Stimulated activated CD8-positive, alpha-beta memory T cell treated with anti-CD3 and anti-CD28 coated beads, Interleukin-12 subunit alpha, Interleukin-12 subunit beta, amount 100 ng/mL, for 4 hours (primary cell): ENCODE measurements around the gene IQCH.

Source experiments
- DNase-seq: peaks from one replicate; pipeline ENCODE4 v3.0.0-alpha.2; 2020; ENCODE audit warnings: low read depth

The IQCH gene

GRCh38 chr15:67504796-67505195, 250.2 kb downstream of the IQCH start:
- no peak for DNase-seq

DNA sequence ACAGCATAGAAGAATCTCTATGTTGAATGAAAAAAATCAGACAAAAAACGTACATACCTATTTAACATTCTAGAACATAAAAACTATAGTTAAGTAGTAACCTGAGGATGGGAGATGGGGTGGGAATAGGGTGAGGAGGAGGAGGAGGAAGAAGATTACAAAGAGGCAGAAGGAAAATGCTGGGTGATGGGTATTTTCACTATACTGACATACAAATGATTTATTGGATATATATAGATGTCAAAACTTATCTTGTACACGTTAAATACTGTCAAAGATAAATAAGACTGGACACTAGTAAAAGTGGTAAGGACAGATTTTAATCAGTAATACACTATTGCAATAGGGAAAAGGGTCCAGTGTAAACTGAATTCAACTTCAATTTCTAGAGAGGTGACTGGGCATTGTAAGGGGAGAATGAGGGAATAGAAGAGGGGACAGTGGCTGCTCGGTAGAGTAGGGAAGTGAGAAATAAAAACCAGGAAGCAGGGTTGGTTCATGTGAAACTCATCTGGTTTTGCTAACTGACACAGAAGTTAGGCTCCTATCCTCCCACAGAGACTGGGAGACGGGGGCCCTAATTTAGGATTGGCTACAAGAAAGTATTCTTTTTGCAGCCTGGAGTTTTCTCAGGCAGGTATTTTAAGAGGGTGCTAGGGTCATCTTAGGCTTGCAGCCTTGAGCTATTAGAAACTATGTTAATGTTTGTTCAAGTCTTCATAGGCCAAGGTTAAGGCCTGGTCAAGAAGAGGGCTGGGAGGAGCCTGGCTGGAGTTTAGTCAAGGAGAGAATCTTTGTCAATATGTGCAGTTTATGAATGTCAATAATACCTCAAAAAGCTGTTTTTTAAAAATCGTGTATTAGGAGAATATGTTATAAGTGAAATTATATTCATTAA, 251.3 kb downstream of the IQCH start:
- DNase-seq: no peak

- no peak for DNase-seq
Observed at GRCh38 chr15:67506775-67507747, 252.5 kb downstream of the IQCH start.

DNA sequence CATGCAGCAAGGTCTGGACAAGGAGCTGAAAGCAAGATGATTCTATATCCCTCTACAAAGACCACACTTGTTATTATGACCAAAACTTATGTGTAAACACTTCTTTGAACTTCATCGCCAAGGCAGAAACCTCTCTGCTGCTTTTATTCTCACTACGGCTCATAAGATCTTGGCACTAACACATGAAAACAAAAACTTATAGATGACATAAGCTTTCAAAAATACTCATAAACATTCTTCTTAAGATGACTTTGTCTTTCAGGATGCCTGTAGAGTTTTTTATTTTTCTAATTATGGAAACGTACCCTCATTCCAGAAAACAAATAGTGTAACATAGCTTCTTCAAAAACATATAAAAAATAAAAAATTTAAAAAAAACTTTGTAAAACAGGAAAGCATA, 253.8 kb downstream of the IQCH start:
- DNase-seq: no peak

DNA sequence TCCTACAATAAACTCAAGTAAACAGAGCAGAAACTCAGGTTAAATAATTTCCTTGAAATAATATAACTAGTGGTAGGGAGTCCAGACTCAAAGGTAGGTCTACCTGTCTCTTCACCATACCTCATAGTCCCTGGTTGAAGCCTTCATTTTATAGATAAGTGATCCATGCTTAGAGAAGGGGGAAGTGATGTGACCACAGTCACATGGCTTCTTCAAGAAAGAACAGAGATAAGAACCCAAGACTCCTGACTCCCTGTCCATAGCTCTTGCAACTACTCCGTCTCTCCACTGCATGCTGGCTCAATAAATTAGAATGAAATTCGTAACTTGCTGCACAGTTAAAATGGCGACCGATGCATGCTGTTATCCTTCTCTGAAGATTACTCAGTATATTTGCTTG, 255.3 kb downstream of the IQCH start:
- no peak for DNase-seq

GRCh38 chr15:67510597-67511190, 256.1 kb downstream of the IQCH start:
- no peak for DNase-seq

- DNase-seq: no peak
Observed at GRCh38 chr15:67511606-67512005, 257.0 kb downstream of the IQCH start.

DNA sequence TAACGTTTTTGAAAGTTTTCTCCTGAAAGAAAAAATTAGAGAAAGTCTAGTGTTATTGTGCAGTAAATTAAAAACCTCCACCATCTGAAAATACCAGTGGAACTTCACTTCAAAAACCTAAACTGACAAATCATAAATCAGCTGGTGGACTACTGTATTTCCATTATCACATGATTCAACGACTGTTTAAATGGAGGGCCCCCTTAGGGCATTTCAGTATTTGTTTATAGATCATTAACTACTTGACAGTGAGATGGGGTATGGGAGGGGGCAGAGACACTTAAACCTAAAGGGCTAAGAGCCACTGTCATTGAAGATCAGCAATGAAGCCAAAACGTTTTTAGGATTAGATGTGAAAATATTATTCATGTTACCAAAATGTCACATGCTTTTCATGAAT, 257.6 kb downstream of the IQCH start:
- DNase-seq: no peak

GRCh38 chr15:67512933-67513714, 258.5 kb downstream of the IQCH start:
- no peak for DNase-seq

DNA sequence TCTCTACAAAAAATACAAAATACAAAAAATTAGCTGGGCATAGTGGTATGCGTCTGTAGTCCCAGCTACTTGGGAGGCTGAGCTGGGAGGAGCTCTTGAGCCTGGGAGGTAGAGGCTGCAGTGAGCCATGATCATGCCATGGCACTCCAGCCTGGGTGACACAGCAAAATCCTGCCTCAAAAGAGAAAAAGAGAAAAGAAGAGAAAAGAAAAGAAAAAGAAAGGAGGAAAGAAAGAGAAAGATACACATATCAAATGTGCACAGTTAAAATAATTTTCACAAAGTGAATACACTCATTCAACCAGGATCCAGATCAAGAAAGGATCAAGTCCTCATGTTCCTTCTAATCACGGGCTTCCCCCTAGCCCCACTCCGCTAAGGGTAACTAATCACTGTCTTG, 260.5 kb downstream of the IQCH start:
- no peak for DNase-seq

- no peak for DNase-seq
Observed at GRCh38 chr15:67515557-67515956, 261.0 kb downstream of the IQCH start.

DNA sequence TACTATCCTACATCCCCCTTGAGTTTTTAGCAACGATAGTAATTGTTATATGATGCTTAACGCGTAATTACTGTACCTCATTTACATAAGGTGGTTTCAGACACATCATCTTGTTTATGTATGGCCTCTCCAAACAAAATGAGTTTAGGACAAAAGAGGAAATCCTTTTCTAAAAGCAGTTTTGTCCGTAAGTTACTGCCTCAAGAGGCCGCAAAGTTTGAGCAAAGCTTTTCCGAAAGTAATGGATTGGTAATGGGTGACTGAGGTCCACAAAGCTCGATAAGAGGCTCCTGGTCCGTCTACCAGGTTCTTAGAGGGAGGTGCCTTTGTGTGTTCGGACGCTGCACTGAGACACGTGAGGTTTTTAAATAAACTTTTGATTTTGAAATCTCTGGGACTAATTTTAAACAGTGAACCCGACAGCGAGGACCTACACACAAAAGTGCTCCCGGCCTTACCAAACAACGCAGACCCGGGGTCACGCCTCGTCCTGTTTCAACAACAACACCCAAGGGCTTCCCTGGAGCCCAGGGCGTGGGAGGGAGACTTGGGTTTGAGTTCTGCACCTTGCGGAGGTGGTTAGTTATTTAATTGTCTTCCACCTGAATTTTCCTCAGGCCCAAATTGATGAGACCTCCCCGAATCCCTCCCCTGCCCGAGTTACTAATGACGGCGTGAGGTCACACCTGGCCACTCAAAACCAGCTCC, 265.9 kb downstream of the IQCH start:
- DNase-seq: no peak

GRCh38 chr15:67521029-67521782, 266.6 kb downstream of the IQCH start, which contains the start of gene C15orf61:
Gene C15orf61 (plus strand): TSS chr15:67521131. CDS start chr15:67521249, 118 bp downstream.
- DNase-seq: peak; percentile 78

GRCh38 chr15:67521783-67522568, 267.4 kb downstream of the IQCH start:
- no peak for DNase-seq

- no peak for DNase-seq
Observed at GRCh38 chr15:67523330-67523729, 268.7 kb downstream of the IQCH start.

DNA sequence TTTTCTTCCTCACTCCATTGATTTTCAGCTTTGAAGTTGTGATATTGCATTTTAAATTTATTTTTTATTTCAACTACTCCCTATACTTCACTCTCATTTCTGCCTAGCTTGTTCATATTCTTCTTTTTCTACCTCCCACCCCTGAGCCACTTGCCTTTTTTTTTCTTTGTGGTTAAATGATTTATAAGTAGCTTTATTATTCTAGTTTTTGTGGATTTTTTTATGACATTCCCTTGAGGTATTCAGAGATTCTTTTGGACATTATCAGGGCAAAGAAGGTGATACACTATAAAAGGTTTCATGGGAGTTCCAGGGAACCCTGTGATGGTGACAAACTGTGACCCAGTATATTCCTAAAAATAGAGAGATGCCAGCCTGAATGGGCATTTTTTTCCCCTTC, 269.6 kb downstream of the IQCH start:
- no peak for DNase-seq

DNA sequence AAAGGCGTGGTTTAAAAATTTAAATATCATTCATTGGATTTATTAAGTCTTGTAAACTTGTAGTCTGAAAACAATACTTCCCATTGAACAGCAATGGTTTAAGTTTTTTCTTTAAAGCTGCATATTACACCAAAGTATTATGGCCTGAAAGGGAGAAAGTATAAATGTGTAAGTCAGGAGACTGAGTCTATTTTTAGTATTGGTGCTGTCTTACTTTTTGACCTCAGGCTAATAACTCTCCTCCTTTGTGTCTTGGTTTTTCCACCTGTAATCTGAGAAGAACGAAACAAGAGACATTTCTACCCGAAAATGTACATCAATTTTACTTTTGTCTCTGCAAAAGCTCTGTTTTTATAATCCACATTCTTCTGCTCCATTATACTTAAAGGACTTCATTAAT, 273.9 kb downstream of the IQCH start:
- DNase-seq: no peak

GRCh38 chr15:67531379-67531914, 276.9 kb downstream of the IQCH start:
- no peak for DNase-seq

DNA sequence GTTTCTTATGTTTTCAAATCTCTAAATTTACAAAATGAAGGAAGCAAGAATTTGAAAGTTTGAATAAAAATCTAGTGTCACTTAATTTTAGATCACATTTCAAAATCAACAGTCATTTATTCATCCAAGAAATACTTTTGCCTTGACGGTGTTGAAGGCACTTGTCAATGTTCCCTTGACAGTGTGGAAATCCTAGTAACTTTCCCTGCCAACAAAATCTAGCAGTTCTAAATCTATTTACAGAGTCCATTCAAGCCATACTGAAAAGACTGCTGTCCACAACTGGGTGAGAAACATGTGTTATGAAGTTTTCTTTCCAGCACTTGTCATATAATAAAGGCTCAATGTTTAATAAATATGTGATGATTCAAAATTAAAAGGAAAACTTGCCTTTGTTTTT, 279.3 kb downstream of the IQCH start:
- DNase-seq: no peak
